GM10248 (cell line): ENCODE data around the gene PDCD2L.
"Not testable (repeated sequence)": the region's sequence is repeated elsewhere in the genome, so short reads cannot be mapped to it uniquely, and the experiment has no call there.

ENCODE experiments used
- CTCF ChIA-PET: fragments of 300-600 bp; sonication (Branson Sonifier 250); formaldehyde crosslinking; extraction: SDS; loops from one replicate; lab custom pipeline; 2021; ENCODE audit warnings: antibody characterized with exemption; lab: Yijun Ruan, JAX
- POLR2A ChIA-PET: fragments of 350-650 bp; sonication (Branson Sonifier 250); formaldehyde crosslinking; extraction: SDS; loops from one replicate; lab custom pipeline; 2020; ENCODE audit warnings: antibody characterized with exemption; lab: Yijun Ruan, JAX
- DNase-seq: peaks from one replicate; pipeline ENCODE4 v3.0.0; 2012; ENCODE audit errors: extremely low spot score
- TF ChIP-seq, protein P1 (sequence below): IDR thresholded peaks from 2 replicates; pipeline ENCODE4 v1.5.1; 2012; ENCODE audit warnings: mild to moderate bottlenecking, low read depth; ENCODE audit errors: extremely low read depth, missing control alignments, control extremely low read depth

PDCD2L gene

GRCh38 chr19:34397853-34398252, 6.3 kb upstream of the PDCD2L start:
- ChIA-PET POLR2A (interaction anchor here (0.6 to 0.7 kb wide), 2 partner anchors 66 to 286 kb away, joined by 3 to 5 read pairs; no protein-coding TSS in a partner anchor), CTCF (interaction anchor here (0.7 to 3.6 kb wide), 4 partner anchors 14 to 52 kb away, joined by 3 to 10 read pairs (median 4); no protein-coding TSS in a partner anchor)
- TF ChIP-seq, protein P1, sequence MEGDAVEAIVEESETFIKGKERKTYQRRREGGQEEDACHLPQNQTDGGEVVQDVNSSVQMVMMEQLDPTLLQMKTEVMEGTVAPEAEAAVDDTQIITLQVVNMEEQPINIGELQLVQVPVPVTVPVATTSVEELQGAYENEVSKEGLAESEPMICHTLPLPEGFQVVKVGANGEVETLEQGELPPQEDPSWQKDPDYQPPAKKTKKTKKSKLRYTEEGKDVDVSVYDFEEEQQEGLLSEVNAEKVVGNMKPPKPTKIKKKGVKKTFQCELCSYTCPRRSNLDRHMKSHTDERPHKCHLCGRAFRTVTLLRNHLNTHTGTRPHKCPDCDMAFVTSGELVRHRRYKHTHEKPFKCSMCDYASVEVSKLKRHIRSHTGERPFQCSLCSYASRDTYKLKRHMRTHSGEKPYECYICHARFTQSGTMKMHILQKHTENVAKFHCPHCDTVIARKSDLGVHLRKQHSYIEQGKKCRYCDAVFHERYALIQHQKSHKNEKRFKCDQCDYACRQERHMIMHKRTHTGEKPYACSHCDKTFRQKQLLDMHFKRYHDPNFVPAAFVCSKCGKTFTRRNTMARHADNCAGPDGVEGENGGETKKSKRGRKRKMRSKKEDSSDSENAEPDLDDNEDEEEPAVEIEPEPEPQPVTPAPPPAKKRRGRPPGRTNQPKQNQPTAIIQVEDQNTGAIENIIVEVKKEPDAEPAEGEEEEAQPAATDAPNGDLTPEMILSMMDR = no peak
- DNase-seq = no peak

GRCh38 chr19:34399886-34400285, 4.3 kb upstream of the PDCD2L start:
- ChIA-PET CTCF (interaction anchor here (1.3 to 3.6 kb wide), 2 partner anchors 30 to 39 kb away, joined by 3 to 10 read pairs; no protein-coding TSS in a partner anchor), POLR2A (no interaction called here)
- TF ChIP-seq, protein P1 = no peak
- DNase-seq = no peak

DNA sequence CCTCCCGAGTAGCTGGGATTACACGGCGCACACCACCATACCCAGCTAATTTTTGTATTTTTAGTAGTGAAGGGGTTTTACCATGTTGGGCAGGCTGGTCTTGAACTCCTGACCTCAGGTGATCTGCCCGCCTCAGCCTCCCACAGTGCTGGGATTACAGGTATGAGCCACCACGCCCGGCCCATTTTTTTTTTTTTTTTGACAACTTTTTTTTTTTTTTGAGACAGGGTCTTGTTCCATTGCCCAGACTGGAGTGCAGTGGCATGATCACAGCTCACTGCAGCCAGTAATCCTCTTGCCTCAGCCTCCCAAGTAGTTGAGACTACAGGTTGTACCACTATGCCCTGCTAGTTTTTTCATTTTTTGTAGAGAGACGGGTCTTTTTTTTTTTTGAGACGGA, 3.4 kb upstream of the PDCD2L start:
- POLR2A ChIA-PET, DNase-seq, CTCF ChIA-PET: not testable (repeated sequence)

GRCh38 chr19:34402074-34402600, 2.1 kb upstream of the PDCD2L start:
- ChIA-PET POLR2A (no interaction called here), CTCF (no interaction called here)
- TF ChIP-seq, protein P1 = no peak
- DNase-seq = no peak

DNA sequence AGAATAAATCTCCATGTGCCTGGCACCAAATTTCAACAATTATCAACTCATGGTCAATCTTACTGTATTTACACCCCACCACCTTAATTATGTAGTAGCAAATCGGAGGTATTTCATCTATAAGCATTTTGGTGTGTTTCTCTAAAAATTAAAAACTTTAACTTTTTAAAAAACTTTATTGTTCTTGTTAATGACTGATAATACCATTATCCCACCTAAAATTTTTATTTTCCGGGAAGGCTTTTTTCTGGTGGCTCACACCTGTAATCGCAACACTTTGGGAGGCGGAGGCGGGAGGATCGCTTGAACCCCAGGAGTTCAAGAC, 453 bp upstream of the PDCD2L start:
- ChIA-PET CTCF (interaction anchor here (1.2 kb wide), 1 partner anchor 27 kb away, joined by 3 read pairs; no protein-coding TSS in a partner anchor), POLR2A (no interaction called here)
- TF ChIP-seq, protein P1 = no peak
- DNase-seq = no peak

DNA sequence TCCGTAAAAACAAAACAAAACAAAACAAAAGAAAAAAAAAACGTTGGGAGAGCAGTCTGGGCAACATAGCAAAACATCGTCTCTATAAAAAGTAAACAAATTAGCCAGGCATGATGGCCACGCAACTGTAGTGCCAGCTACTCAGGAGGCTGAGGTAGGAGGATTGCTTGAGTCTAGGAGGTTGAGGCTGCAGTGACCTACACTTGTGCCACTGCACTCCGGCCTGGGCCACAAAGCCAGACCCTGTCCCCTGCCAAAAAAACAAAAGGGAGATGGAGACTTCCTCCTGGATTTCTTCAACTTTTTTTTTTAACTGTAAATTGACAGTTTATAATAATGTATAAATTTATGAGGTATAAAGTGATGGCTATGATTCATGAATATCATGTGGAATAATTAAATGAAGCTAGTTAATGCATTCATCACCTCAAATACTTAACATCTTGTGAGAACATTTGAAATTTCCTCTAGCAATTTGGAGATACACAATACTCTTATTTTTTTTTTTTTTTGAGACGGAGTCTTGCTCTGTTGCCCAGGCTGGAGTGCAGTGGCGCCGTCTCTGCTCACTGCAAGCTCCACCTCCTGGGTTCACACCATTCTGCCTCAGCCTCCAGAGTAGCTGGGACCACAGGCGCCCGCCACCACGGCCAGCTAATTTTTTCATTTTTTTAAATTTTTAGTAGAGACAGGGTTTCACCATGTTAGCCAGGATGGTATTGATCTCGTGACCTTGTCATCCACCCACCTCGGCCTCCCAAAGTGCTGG, 1.9 kb downstream of the PDCD2L start:
- ChIA-PET POLR2A (interaction anchor here (0.7 kb wide), 1 partner anchor 32 kb away, joined by 5 read pairs; no protein-coding TSS in a partner anchor), CTCF (interaction anchor here (0.7 kb wide), 1 partner anchor 261 kb away, joined by 3 read pairs; no protein-coding TSS in a partner anchor)
- TF ChIP-seq, protein P1 = no peak
- DNase-seq = no peak

- DNase-seq = no peak
- TF ChIP-seq, protein P1 = no peak
- ChIA-PET POLR2A (no interaction called here), CTCF (no interaction called here)
Observed at GRCh38 chr19:34408411-34408810, 4.2 kb downstream of the PDCD2L start.
